ENCODE data around the gene CCDC3. TPM values are rescaled to one million over a fixed set of nuclear protein-coding genes. Genes with fewer than 3 reads are reported as not detected.

CCDC3 gene
- total RNA-seq, 1 experiment from 2014 or later, result 0.10 TPM

GRCh38 chr10:12928571-12928970, 72.9 kb downstream of the CCDC3 start:
- ChIA-PET POLR2A (interaction anchor here (0.6 kb wide), 1 partner anchor 146 kb away, joined by 7 read pairs; no protein-coding TSS in a partner anchor), CTCF (interaction anchor here (0.7 kb wide), 1 partner anchor 18 kb away, joined by 8 read pairs; no protein-coding TSS in a partner anchor)
- H3K27me3 ChIP-seq (ENCODE audit: control insufficient read depth, insufficient read depth, low read length), result no peaks in the 10 kb centered on the region
- no peak for TF ChIP-seq CTCF (IDR thresholded peaks at IDR 0.05)
- no peak for TF ChIP-seq SIN3A (IDR thresholded peaks at IDR 0.05; ENCODE audit: borderline replicate concordance, insufficient read depth, low read depth, low read length)
- no peak for TF ChIP-seq TCF7L2 (IDR thresholded peaks at IDR 0.05; ENCODE audit: low read depth, low read length)
- TF ChIP-seq, protein P1, sequence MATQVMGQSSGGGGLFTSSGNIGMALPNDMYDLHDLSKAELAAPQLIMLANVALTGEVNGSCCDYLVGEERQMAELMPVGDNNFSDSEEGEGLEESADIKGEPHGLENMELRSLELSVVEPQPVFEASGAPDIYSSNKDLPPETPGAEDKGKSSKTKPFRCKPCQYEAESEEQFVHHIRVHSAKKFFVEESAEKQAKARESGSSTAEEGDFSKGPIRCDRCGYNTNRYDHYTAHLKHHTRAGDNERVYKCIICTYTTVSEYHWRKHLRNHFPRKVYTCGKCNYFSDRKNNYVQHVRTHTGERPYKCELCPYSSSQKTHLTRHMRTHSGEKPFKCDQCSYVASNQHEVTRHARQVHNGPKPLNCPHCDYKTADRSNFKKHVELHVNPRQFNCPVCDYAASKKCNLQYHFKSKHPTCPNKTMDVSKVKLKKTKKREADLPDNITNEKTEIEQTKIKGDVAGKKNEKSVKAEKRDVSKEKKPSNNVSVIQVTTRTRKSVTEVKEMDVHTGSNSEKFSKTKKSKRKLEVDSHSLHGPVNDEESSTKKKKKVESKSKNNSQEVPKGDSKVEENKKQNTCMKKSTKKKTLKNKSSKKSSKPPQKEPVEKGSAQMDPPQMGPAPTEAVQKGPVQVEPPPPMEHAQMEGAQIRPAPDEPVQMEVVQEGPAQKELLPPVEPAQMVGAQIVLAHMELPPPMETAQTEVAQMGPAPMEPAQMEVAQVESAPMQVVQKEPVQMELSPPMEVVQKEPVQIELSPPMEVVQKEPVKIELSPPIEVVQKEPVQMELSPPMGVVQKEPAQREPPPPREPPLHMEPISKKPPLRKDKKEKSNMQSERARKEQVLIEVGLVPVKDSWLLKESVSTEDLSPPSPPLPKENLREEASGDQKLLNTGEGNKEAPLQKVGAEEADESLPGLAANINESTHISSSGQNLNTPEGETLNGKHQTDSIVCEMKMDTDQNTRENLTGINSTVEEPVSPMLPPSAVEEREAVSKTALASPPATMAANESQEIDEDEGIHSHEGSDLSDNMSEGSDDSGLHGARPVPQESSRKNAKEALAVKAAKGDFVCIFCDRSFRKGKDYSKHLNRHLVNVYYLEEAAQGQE (IDR thresholded peaks at IDR 0.05; ENCODE audit: insufficient read depth in 1 of 2, low read depth in 2 of 2, low read length in 1 of 2), result no peak
- no peak for TF ChIP-seq POLR2AphosphoS5 (IDR thresholded peaks at IDR 0.05; ENCODE audit: low read depth, low read length)
- intact Hi-C loops (cut with micrococcal nuclease; ENCODE audit: unreplicated experiment) (loop anchor here (10.0 kb wide), 1 partner anchor 146 kb away; no protein-coding TSS in a partner anchor), in situ Hi-C loops (cut with HindIII; ENCODE audit: low pct_unique_long_range_greater_than_20kb, low sequenced_read_pairs) (no loop called here)
- H3K36me3 ChIP-seq (ENCODE audit: control insufficient read depth, insufficient read depth, low read length), result no peaks in the 10 kb centered on the region
- no peaks in the 10 kb centered on the region for H3K4me1 ChIP-seq (ENCODE audit: control insufficient read depth, insufficient read depth, low read length)
- no peak overlapping the region for H3K4me3 ChIP-seq (ENCODE audit: low read depth in 2 of 2, low read length in 2 of 2)
- ATAC-seq, result no peak
- BruUV-seq (replicated peaks), result no TSS peak
- H3K27ac ChIP-seq (ENCODE audit: low read length), result no peak overlapping the region
- H3K9me3 ChIP-seq (ENCODE audit: control insufficient read depth, insufficient read depth, low read depth, low read length), result no peaks in the 10 kb centered on the region
- no peak for DNase-seq (ENCODE audit: low read depth, low spot score)

GRCh38 chr10:12927896-12928295, 73.6 kb downstream of the CCDC3 start:
- in situ Hi-C loops (cut with HindIII; ENCODE audit: low pct_unique_long_range_greater_than_20kb, low sequenced_read_pairs) (no loop called here), intact Hi-C loops (cut with micrococcal nuclease; ENCODE audit: unreplicated experiment) (loop anchor here (10.0 kb wide), 1 partner anchor 147 kb away; no protein-coding TSS in a partner anchor)
- Histone ChIP-seq H3K27ac (ENCODE audit: low read length) (no peak overlapping the region), H3K9me3 (ENCODE audit: control insufficient read depth, insufficient read depth, low read depth, low read length) (no peaks in the 10 kb centered on the region), H3K36me3 (ENCODE audit: control insufficient read depth, insufficient read depth, low read length) (no peaks in the 10 kb centered on the region), H3K4me1 (ENCODE audit: control insufficient read depth, insufficient read depth, low read length) (no peaks in the 10 kb centered on the region), H3K4me3 (ENCODE audit: low read depth in 2 of 2, low read length in 2 of 2) (no peak overlapping the region), H3K27me3 (ENCODE audit: control insufficient read depth, insufficient read depth, low read length) (no peaks in the 10 kb centered on the region)
- ATAC-seq, result no peak
- no peak for DNase-seq (ENCODE audit: low read depth, low spot score)
- CTCF ChIA-PET, result no interaction called here
- BruUV-seq (replicated peaks), result no TSS peak
- TF ChIP-seq, protein P1 (IDR thresholded peaks at IDR 0.05; ENCODE audit: insufficient read depth in 1 of 2, low read depth in 2 of 2, low read length in 1 of 2), result no peak
- TF ChIP-seq POLR2AphosphoS5 (IDR thresholded peaks at IDR 0.05; ENCODE audit: low read depth, low read length), result no peak
- TF ChIP-seq TCF7L2 (IDR thresholded peaks at IDR 0.05; ENCODE audit: low read depth, low read length), result no peak
- TF ChIP-seq CTCF (IDR thresholded peaks at IDR 0.05), result no peak
- TF ChIP-seq SIN3A (IDR thresholded peaks at IDR 0.05; ENCODE audit: borderline replicate concordance, insufficient read depth, low read depth, low read length), result no peak
- POLR2A ChIA-PET, result no interaction called here

All from Panc1 (cell line).